HG03457 (cell line): ENCODE results near the gene RFX6.
A peak's percentile ranks its signal among the peaks of the same experiment; 100 is the strongest.

Experiments
- ATAC-seq: cut with Tn5 transposase; IDR thresholded peaks from one replicate; pipeline ENCODE4 v1.9.1; 2021; ENCODE audit warnings: moderate number of reproducible peaks; ENCODE audit not compliant: unreplicated experiment

The RFX6 gene

GRCh38 chr6:116966675-116967576 lies 89.9 kb downstream of the RFX6 start:
- no peak for ATAC-seq

GRCh38 chr6:116969211-116969863 lies 92.3 kb downstream of the RFX6 start:
- ATAC-seq, result peak; percentile 78

- ATAC-seq, result peak; percentile 66
Measured at GRCh38 chr6:116971959-116972358, 94.9 kb downstream of the RFX6 start.

GRCh38 chr6:116973976-116974375 lies 96.9 kb downstream of the RFX6 start:
- ATAC-seq, result no peak

- ATAC-seq, result no peak
Measured at GRCh38 chr6:116974526-116975316, 97.7 kb downstream of the RFX6 start.

GRCh38 chr6:116975600-116975999 lies 98.6 kb downstream of the RFX6 start:
- no peak for ATAC-seq

- no peak for ATAC-seq
Measured at GRCh38 chr6:116979560-116979959, 102.5 kb downstream of the RFX6 start.
